OCI-M2 (cell line): ENCODE measurements around the gene SRSF3.
"Not testable (repeated sequence)": the region's sequence is repeated elsewhere in the genome, so short reads cannot be mapped to it uniquely, and the experiment has no call there.

Source experiments
- DNase-seq: peaks from one replicate; lab custom pipeline; 2025; ENCODE audit not compliant: unreplicated experiment; lab: John Stamatoyannopoulos, UW

Gene SRSF3

DNA sequence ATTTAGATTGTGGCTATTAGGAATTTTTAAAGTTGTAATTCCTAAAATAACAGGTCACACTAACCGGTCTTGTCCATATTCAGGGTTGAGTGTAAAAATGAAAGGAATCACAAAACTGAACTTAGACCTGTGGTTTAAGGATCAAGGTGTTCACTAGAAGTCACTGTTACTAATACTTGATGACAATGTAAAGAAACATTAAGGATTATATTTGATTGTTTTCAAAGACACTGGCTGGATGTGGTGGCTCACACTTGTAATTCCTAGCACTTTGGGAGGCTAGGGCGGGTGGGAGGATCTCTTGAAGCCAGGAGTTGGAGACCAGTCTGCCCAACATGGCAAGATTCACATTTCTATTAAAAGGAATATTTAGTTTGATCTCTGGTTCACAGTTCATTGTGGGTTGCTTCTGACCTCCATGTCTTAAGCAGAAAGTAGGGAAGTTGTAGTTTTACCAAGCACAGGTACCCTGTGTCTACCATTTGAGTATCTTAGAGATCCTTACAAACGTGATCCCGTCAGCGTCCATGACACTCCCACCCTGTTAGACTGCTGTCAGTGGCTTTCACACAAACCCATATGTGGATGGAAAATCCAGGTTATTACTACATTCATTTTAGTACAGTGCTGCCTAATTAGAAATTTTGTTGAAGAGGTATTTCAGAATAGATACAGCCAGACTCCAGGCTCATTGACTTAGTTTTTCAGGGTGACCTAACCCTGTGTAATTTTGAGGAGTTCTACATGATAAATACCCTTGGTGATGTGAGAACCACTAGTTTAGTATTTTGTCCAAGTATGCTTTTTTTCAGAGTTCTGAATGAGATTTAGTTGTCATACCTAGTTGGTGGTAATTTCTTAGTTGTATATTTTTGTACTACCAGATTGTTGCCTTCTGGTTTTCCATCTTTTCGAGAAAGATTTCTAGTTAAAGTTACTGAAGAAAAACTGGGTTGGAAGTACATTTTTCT lies 10.2 kb downstream of the SRSF3 start:
- no peak for DNase-seq

DNA sequence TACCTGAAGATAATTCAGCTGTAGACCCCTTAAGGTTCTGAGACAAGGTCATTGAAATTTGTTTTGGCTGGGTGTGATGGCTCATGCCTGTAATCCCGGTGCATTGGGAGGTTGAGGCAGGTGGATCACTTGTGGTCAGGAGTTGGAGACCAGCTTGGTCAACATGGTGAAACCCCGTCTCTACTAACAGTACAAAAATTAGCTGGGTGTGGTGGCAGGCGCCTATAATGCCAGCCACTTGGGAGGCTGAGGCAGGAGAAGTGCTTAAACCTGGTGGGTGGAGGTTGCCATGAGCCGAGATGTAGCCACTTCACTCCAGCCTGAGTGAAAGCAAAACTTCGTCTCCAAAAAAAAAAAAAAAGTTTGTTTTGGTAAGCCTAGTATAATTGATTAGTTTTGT lies 11.0 kb downstream of the SRSF3 start:
- no peak for DNase-seq

DNA sequence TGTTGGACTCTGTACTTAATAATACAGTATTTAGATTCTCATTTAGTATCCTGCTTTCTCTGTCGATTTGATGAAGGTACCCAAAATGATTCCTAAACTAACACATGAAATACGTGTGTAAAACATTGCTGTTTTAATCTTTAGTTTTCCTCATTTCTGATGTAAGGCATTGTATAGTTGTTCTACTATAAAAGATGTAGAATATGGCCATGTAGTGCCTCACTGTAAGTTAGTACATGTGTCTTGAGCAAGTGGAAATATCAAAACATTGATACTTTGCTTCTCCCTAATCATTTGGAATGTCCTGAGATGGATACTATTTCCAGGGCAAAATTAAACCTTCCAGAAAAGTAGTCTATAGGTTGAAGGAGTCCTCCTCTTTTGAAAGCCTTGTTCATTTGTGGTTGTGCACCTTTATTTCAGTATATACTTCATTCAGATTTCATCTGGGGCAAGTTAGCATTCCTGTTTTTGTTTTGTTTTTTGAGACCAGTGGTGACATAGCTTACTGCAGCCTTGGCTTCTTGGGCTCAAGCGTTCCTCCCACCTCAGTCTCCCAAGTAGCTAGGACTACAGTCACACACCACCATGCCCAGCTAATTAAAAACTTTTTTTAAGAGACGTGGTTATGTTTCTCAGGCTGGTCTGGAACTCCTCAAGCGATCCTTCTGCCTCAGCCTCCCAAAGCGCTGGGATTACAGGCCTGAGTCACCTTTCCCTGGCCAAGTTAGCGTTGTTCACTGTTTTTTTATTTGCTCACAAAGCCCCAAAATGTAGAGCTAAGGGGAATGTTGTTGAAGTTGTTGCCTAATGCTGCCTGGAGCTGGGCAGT lies 11.6 kb downstream of the SRSF3 start:
- DNase-seq = no peak

DNA sequence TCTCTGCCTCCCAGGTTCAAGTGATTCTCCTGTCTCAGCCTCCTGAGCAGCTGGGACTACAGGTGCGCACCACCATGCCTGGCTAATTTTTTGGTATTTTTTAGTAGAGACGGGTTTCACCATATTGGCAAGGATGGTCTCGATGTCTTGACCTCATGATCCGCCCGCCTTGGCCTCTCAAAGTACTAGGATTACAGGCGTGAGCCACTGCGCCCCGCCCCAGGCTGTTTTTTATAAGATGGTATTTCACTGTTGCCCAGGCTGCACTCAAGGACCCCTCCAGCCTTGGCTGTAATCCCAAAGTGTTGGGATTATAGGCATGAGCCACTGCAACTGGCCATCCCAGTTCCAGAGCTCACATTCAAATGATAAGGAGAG lies 13.1 kb downstream of the SRSF3 start:
- DNase-seq = not testable (repeated sequence)

DNA sequence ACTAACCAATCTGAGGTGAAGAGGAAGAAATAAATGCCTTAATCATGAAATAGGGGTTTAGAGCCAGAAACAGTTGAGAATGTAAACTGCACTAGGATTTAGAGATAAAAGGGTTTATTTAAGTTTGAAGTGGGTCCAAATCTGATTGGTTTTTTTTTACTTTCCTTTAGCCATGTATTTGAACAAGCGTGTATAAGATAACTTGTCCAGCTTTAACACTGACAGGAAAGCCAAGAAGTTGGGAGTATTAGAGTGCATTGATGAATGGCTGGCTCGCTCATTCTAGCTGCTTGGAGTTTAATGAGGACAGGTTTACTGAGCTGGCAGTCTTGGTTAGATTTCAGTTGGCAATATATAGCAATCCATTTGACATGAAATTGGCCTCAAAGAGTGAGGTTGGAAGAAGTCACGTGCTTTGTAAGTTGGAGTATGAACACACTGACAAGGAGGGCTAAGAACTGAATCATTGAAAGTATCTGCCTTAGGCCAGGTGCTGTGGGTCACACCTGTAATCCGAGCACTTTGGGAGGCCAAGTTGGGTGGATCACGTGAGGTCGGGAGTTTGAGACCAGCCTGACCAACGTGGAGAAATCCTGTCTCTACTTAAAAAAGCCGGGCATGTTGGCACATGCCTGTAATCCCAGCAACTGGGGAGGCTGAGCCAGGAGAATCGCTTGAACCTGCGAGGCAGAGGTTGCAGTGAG lies 13.7 kb downstream of the SRSF3 start:
- no peak for DNase-seq

DNA sequence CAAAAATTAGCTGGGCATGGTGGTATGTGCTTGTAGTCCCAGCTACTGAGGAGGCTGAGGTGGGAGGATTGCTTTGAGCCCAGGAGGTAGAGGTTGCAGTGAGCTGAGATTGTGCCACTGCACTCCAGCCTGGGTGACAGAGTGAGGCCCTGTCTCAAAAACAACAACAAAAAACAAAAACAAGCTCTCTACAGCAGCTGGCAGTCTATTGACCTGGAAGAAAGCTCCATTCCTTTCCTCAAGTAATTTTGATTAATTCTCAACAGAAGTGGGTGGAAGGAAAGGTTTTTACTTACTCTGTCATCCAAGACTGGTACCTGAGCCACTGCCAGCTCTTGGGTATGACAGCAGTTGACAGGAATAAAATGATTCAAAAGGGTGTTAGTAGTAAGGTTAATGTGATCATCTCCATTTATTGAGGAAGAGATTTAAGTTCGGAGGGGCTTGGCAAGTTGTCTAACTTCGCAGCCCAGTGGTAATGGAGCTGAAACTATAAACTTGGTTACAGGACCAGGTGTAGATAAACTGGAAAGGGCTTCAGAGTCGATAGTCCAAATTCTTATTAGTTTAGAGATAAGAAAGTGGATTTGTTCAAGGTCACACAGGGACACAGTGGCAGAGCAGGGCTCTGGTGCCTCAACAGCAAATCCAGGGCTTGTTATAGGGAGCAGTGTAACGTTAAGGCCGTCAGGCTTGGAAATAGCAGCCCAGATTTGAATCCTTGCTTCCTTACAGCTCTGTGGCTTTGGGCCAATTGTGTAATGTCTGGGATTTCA lies 14.8 kb downstream of the SRSF3 start:
- DNase-seq = no peak

DNA sequence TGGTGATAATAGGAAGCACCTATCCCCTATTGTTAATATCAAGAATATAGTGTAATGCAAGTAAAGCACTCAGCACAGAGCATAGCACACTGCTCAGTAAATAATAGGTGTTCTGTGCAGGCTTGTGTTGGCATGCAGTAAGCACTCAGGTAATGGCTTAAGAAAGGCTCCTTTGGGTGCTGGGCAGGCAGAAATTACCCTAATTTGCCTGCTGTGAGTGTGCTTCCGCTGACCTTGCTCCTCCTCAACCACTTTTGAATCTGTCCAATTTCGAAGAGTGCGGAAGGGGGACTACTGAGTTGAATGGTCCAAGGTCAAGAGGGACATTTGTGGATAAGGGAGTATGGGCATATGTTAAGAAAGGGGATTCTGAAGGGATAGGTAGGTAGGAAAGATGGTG lies 15.4 kb downstream of the SRSF3 start:
- DNase-seq = no peak

DNA sequence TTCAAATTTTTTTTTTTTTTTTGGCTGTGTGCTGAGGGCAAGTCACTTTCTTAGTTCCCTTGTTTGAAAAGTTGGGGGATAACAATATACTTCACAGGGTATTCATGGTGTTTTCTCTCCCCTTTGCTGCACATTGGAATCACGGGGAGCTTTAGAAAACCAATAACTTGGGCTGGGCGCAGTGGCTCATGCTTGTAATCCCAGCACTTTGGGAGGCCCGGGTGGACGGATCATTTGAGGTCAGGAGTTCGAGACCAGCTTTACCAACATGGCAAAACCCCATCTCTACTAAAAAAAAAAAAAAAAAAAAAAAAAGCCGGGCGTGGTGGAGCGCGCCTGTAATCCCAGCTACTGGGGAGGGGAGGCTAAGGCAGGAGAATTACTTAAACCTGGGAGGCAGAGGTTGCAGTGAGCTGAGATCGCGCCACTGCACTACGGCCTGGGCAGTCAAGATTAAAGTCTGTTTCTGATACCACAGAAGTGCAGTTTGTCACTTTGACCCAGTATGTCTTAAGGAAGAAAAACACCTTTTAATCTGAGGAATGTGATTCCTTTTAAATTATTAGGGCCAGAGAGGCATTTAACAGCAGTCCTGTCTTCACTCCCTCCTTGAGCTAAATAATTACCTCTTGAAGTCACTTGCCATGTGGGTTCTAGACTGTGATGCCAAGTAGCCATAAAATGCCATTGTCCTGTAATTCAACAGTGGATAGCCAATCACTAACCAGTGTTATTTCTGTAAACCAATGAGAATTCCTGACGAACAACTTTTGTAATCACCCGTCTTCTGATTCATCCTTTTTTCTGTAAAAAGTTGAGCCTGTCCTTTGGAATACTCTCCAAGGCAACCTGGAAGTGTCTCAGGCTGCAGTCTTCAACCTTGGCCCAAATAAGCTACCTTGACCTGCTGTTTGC lies 16.1 kb downstream of the SRSF3 start:
- DNase-seq = no peak

DNA sequence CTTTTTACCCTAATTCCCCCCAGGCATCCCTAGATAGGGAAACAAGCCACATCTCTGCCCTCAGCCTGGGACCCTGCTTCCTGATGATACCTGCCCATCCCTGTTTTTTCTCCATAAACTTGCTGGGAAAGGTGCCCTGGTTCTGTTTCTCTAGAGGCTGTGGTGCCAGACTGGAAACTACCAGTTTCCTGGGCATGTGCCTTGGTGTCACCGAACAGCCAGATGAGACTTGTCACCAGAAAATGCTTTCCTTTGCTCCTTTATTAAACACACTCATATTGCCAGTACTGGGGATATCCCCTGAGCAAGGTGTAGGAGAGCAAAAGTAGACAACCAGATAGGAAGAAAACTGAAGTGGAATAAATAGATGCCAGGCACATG lies 16.8 kb downstream of the SRSF3 start:
- DNase-seq = no peak

DNA sequence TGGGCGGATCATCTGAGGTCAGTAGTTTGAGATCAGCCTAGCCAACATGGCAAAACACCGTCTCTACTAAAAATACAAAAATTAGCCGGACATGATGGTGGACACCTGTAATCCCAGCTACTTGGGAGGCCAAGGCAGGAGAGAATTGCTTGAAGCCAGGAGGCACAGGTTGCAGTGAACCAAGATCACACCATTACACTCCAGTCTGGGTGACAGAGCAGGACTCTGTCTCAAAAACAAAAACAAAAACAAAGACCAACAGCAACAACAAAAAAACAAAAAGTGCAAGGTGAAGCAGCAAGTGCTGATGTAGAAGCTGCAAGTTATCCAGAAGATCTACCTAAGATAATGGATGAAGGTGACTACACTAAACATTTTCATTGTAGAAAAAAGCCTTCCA lies 17.5 kb downstream of the SRSF3 start:
- DNase-seq = not testable (repeated sequence)

DNA sequence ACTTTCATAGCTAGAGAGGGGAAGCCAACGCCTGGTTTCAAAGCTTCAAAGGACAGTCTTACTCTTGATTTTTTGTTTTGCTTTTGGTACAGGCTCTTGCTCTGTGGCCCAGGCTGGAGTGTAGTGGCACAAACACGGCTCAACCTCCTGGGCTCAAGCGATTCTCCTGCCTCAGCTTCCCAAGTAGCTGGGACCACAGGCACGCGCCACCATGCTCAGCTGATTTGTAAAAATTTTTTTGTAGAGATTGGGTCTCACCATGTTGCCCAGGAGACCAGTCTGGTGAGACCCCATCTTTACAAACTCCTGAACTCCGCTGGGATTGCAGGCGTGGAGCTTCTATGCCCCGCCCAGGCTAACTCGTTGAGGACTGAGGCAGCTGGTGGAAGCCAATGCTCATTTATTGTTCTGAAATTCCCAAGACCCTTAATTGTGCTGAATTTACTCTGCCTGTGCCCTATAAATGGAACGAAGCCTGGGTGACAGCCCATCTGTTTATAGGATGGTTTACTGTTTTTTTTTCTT lies 18.0 kb downstream of the SRSF3 start:
- DNase-seq = no peak

DNA sequence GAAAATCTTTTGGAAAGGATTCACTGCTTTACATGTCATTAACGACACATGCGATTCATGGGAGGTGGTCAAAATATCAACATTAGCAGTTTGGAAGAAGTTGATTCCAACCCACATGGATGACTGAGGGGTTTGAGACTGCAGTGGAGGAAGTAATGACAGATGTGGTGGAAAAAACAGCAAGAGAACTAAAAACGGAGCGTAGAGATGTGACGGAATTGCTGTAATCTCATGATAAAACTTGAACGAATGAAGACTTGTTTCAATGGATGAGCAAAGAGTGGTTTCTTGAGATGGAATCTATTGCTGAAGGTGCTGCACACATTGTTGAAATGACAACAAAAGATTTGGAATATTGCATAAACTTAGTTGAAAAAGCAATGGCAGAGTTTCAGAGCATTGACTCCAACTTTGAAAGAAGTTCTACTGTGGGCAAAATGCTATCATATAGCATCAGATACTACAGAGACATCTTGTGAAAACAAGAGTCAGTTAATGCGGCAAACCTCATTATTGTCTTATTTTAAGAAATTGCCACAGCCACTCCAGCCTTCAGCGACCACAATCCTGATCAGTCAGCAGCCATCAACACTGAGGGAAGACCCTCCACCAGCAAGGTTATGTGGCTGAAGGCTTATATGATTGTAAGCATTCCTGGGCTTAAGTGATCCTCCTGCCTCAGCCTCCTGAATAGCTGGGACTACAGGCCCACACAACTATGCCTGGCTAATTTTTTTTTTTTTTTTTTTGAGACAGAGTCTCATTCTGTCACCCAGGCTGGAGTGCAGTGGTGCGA lies 19.2 kb downstream of the SRSF3 start:
- no peak for DNase-seq

DNA sequence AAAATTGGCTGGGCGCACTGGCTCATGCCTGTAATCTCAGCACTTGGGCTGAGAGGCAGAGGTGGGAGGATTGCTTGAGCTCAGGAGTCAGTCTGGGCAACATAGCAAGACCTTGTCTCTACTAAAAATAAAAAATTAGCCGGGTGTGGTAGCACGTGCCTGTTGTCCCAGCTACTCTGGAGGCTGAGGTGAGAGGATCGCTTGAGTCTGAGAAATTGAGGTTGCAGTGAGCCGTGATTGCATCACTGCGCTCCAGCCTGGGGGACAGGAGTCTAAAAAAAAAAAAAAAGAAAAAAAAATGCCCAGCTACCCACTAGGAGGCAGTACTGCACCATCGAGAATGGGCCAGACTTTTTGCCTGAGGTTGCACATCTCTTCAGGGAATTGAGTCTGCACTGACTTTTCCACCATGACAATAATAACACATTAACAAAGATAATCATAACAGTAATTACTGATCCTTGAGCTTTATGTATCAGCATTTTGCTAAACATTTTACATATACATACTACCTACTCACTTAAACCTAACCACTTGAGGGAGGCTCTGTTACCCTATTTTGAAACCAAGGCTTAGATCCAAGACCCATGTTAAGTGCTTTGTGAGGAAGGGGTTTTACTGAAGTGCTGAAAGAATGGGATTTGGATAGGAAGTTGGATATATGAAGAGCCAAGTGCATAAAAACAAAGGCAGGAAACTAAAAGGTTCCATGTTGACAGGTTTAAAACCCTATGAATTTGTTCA lies 21.0 kb downstream of the SRSF3 start:
- DNase-seq = no peak

DNA sequence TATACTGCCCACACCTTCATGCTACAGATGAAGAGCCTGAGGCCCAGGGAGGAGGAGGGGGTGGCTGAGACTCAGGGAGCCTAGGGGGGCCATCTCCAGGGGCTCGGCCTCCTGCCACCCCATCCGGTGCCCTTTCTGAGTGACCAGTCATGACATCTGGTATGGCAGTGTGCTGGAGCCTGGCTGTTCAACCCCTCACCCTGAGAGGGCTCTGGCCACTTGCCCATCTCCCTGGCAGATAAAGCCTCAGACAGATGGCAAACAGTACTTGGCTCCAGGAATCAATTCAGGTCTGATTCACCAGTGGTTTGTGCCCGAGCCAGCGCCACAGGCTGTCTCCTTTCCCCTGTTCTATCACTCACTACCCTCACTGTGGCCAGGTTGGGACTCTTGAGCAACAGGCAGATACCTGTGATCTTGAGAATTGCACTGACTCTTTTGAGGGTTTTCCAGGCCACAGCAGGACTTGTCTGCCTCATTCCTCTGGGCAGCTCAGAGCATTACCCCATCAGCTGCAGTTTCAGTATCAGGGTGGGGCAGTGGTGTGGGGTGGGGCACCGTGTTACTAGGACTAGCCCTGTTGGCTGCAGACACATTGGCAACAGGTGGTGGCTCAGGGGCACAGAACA lies 22.8 kb downstream of the SRSF3 start:
- no peak for DNase-seq

DNA sequence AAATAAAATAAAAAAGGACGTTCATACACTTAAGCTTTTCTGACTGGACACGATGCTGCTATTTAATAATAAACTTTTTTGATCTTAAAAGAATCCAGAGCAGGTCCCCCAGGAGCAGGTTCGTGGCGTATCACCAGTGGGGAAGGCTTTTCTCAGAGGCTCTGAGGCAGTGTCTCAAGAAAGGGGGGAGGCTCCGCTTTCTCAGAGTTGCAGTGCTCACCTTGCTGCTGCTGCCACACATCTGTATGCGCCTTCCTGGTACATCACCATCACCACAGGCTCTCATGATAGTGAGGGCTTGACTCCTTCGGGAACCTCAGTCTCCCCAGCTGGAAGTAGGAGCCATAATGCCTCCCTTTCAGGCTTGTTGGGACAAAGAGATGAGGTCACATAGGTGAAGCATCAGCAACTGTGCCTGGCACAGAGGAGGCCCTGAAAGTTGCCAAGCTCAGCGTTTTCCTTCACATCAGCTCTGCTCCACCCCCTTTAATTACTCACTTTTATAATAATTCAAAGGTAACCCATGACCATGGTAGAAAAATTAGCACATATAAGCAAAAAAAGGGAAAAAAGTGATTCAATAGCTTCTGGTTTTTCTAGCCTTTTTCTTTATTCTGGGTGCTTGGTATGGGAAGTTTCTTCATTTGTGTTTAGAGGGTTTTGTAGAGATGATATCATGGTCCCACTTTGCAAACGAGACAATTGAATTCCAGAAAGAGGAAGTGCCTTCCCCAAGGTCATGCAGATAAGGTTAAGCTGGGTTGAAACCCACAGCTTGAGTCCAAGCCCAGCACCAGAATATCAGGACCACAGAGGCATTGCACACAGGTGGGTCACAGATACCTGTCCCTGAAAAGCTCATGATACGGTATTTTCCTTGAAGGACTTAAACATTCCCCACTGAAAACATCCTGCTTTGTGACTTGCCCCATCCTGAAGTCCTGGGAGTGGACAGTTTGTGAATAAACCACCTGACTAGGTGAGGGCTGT lies 24.5 kb downstream of the SRSF3 start:
- no peak for DNase-seq

DNA sequence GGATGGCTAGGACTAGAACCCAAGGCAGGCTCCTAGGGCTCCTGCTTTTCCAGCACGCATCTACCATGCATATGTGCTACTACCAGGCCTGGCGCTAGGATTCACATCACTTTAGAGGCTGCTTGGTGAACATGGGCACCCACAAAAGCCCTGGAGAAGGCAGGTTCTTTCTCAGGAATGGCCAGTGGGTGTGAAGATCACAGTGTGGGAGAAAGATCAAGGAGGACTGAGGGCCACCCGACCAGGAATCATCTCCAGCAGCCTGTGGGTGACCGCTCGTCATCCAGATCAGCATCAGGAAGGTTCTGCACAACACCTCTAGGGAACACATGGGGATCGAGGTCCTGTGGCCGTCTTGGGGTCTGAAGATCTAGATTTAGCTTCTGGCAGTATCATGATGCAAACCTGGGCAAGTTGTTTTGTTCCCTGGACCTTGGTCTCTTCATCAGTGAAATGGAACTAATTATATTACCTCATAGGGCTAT lies 27.3 kb downstream of the SRSF3 start:
- no peak for DNase-seq
